Suppressor macrophage treated with lipopolysaccharide for 1 hour (primary cell): ENCODE measurements around the gene ROBO2.

Experiments used
- DNase-seq, 3 donors: peaks; one replicate each; pipeline ENCODE4 v3.0.0-alpha.2; 2020 to 2022

ROBO2 gene

GRCh38 chr3:77122652-77123051, 82.8 kb downstream of the ROBO2 start:
- no peak for DNase-seq

- DNase-seq: no peak
Measured at GRCh38 chr3:77125966-77126365, 86.1 kb downstream of the ROBO2 start.

- no peak for DNase-seq
Measured at GRCh38 chr3:77134769-77135168, 94.9 kb downstream of the ROBO2 start.

- no peak for DNase-seq
Measured at GRCh38 chr3:77137559-77137958, 97.7 kb downstream of the ROBO2 start.

- DNase-seq: no peak
Measured at GRCh38 chr3:77139624-77140023, 99.7 kb downstream of the ROBO2 start.

- no peak for DNase-seq
Measured at GRCh38 chr3:77141423-77141822, 101.5 kb downstream of the ROBO2 start.

- DNase-seq: no peak
Measured at GRCh38 chr3:77142578-77142977, 102.7 kb downstream of the ROBO2 start.

- no peak for DNase-seq
Measured at GRCh38 chr3:77146004-77146403, 106.1 kb downstream of the ROBO2 start.

GRCh38 chr3:77147836-77148578, 108.1 kb downstream of the ROBO2 start:
- no peak for DNase-seq

GRCh38 chr3:77149382-77149781, 109.5 kb downstream of the ROBO2 start:
- DNase-seq: no peak

- DNase-seq: no peak
Measured at GRCh38 chr3:77150028-77150427, 110.1 kb downstream of the ROBO2 start.

- no peak for DNase-seq
Measured at GRCh38 chr3:77150759-77151158, 110.9 kb downstream of the ROBO2 start.

- DNase-seq: peak in 1 of 3 donors; percentile 1
Measured at GRCh38 chr3:77158730-77159581, 119.1 kb downstream of the ROBO2 start.

GRCh38 chr3:77160931-77161497, 121.1 kb downstream of the ROBO2 start:
- no peak for DNase-seq

- DNase-seq: no peak
Measured at GRCh38 chr3:77169823-77170222, 129.9 kb downstream of the ROBO2 start.

GRCh38 chr3:77171026-77171425, 131.1 kb downstream of the ROBO2 start:
- DNase-seq: no peak

GRCh38 chr3:77179762-77180161, 139.9 kb downstream of the ROBO2 start:
- no peak for DNase-seq

GRCh38 chr3:77182341-77182740, 142.4 kb downstream of the ROBO2 start:
- no peak for DNase-seq

GRCh38 chr3:77186319-77186718, 146.4 kb downstream of the ROBO2 start:
- DNase-seq: no peak

- peak; percentile 56 to 90 (median 89) for DNase-seq
Measured at GRCh38 chr3:77186728-77187127, 146.8 kb downstream of the ROBO2 start.

GRCh38 chr3:77188210-77188609, 148.3 kb downstream of the ROBO2 start:
- no peak for DNase-seq

- no peak for DNase-seq
Measured at GRCh38 chr3:77189258-77189657, 149.4 kb downstream of the ROBO2 start.

- peak in 1 of 3 donors; percentile 38 for DNase-seq
Measured at GRCh38 chr3:77189684-77190083, 149.8 kb downstream of the ROBO2 start.

GRCh38 chr3:77190374-77190773, 150.5 kb downstream of the ROBO2 start:
- no peak for DNase-seq
